B cell (primary cell): Measurements from ENCODE around the gene GOLGA8B. TPM values are rescaled to one million over a fixed set of nuclear protein-coding genes. Genes with fewer than 3 reads are reported as not detected.
A peak's percentile ranks its signal among the peaks of the same experiment; 100 is the strongest.

Experiments used
- ATAC-seq: fragments of 200-7000 bp; cut with Tn5 transposase; one replicate; pipeline ENCODE4 v1.10.0; 2021; ENCODE audit warnings: low read depth, mild to moderate bottlenecking, moderate number of reproducible peaks, moderate library complexity
- CTCF ChIA-PET: fragments of 350-600 bp; sonication (Branson Sonifier 250); formaldehyde crosslinking; loops from one replicate; lab custom pipeline; 2021; ENCODE audit warnings: antibody characterized with exemption, inconsistent platforms; lab: Charles Lee
- POLR2A ChIA-PET: fragments of 350-600 bp; sonication (Branson Sonifier 250); formaldehyde crosslinking; loops from one replicate; lab custom pipeline; 2021; ENCODE audit warnings: antibody characterized with exemption; lab: Charles Lee
- DNase-seq: peaks from one replicate; pipeline ENCODE4 v3.0.0; 2013
- H2AFZ ChIP-seq: 2 replicates; pipeline ENCODE4 v1.6.1; 2012; ENCODE audit warnings: mild to moderate bottlenecking, low read depth, low read length; ENCODE audit not compliant: insufficient read depth, poor library complexity, severe bottlenecking
- H3K27ac ChIP-seq, 2 donors: 1 replicate in 1 of 2; 2 replicates in 1 of 2; pipeline ENCODE4 v1.5.1; 2012 to 2013; ENCODE audit warnings: low read length in 2 of 2, mild to moderate bottlenecking in 2 of 2, moderate library complexity in 1 of 2
- H3K27me3 ChIP-seq, 4 experiments: fragments of 200-600 bp in 1 of 4; sonication (generic) in 1 of 4; replicated peaks in 1 of 4; 1 replicate in 2 of 4; 2 replicates in 2 of 4; pipeline versions ENCODE4 v1.6.1 to v1.7.0; 2013 to 2016; ENCODE audit warnings: low read length in 3 of 4, mild to moderate bottlenecking in 2 of 4, mixed read lengths in 1 of 4, moderate library complexity in 1 of 4; ENCODE audit not compliant: insufficient read depth in 4 of 4, control insufficient read depth in 3 of 4; ENCODE audit errors: control extremely low read depth in 1 of 4
- H3K36me3 ChIP-seq, 2 experiments: replicated peaks in 1 of 2; 1 replicate in 1 of 2; 2 replicates in 1 of 2; pipeline versions ENCODE4 v1.6.1 to v1.7.1; 2013; ENCODE audit warnings: low read length in 1 of 2; ENCODE audit not compliant: insufficient read depth in 2 of 2, control insufficient read depth in 1 of 2; ENCODE audit errors: control extremely low read depth in 1 of 2, extremely low read depth in 1 of 2
- H3K4me1 ChIP-seq, 2 donors: fragments of 200-600 bp in 1 of 2; sonication (generic) in 1 of 2; 1 replicate in 1 of 2; 2 replicates in 1 of 2; pipeline versions ENCODE4 v1.5.1 to v1.6.1; 2013 to 2017; ENCODE audit warnings: low read length in 2 of 2; ENCODE audit not compliant: control insufficient read depth in 2 of 2, insufficient read depth in 2 of 2
- H3K4me2 ChIP-seq: replicated peaks from 2 replicates; pipeline ENCODE3; 2012; ENCODE audit warnings: mild to moderate bottlenecking, low read depth, low read length; ENCODE audit not compliant: poor library complexity, severe bottlenecking
- H3K4me3 ChIP-seq, 5 experiments: fragments of 200-600 bp in 1 of 5; sonication (generic) in 1 of 5; 1 replicate in 3 of 5; 2 replicates in 2 of 5; pipeline versions ENCODE4 v1.5.1 to v1.7.0; 2011 to 2016; ENCODE audit warnings: low read length in 4 of 5, mild to moderate bottlenecking in 4 of 5, low read depth in 2 of 5, control low read depth in 1 of 5, moderate library complexity in 1 of 5; ENCODE audit not compliant: insufficient read depth in 1 of 5; ENCODE audit errors: control extremely low read depth in 1 of 5, extremely low read depth in 1 of 5
- H3K79me2 ChIP-seq: fragments of 200-600 bp; sonication (generic); one replicate; pipeline ENCODE4 v1.6.0; 2016; ENCODE audit warnings: low read length; ENCODE audit not compliant: control insufficient read depth, insufficient read depth
- H3K9ac ChIP-seq: fragments of 200-600 bp; sonication (generic); 2 replicates; pipeline ENCODE4 v1.6.1; 2017; ENCODE audit warnings: mild to moderate bottlenecking, low read length, moderate library complexity
- H3K9me3 ChIP-seq, 3 donors: one replicate each; pipeline versions ENCODE4 v1.6.1 to v1.7.1; 2013; ENCODE audit warnings: low read length in 2 of 3; ENCODE audit not compliant: control insufficient read depth in 2 of 3, insufficient read depth in 1 of 3; ENCODE audit errors: control extremely low read depth in 1 of 3
- H4K20me1 ChIP-seq: 2 replicates; pipeline ENCODE4 v1.6.0; 2012; ENCODE audit warnings: mild to moderate bottlenecking, low read length; ENCODE audit not compliant: insufficient read depth, control insufficient read depth, poor library complexity, severe bottlenecking
- H3K27ac Mint-ChIP-seq: one replicate; pipeline ENCODE4 v1.8.0; 2021; ENCODE audit warnings: mixed read lengths
- H3K27me3 Mint-ChIP-seq: one replicate; pipeline ENCODE4 v1.8.0; 2021; ENCODE audit warnings: mixed read lengths
- H3K4me1 Mint-ChIP-seq: one replicate; pipeline ENCODE4 v1.8.0; 2021; ENCODE audit warnings: mixed read lengths
- H3K4me3 Mint-ChIP-seq: one replicate; pipeline ENCODE4 v1.8.0; 2021; ENCODE audit warnings: mixed read lengths
- H3K9me3 Mint-ChIP-seq: one replicate; pipeline ENCODE4 v1.8.0; 2022; ENCODE audit warnings: mixed read lengths; ENCODE audit not compliant: insufficient read depth
- CTCF ChIP-seq: fragments of 200-600 bp; IDR thresholded peaks from one replicate; pipeline ENCODE4 v1.8.0; 2022; ENCODE audit warnings: antibody characterized with exemption, mild to moderate bottlenecking
- EZH2 ChIP-seq: IDR thresholded peaks from 2 replicates; pipeline ENCODE4 v1.6.1; 2012; ENCODE audit warnings: borderline replicate concordance, low read depth, mild to moderate bottlenecking, moderate library complexity, low read length; ENCODE audit not compliant: insufficient read depth, poor library complexity, severe bottlenecking
- WGBS: methylation state at CpG from one replicate; pipeline ENCODE4 v1.1.5; 2013; ENCODE audit warnings: missing lambda C conversion rate; ENCODE audit not compliant: insufficient coverage; 5-methylcytosine and 5-hydroxymethylcytosine counted together
- intact Hi-C: fragments of 100-400 bp; cut with micrococcal nuclease; formaldehyde crosslinking; loops from one replicate; pipeline ENCODE4 v1.10.0; 2022
- polyA plus RNA-seq: library from polyadenylated mRNA; depleted of rRNA; stranded (reverse); fragments of >200 nt; gene quantifications from 2 replicates; pipeline ENCODE4 v1.2.3, GENCODE V29; 2012
- total RNA-seq, 2 donors: library from RNA; stranded (reverse); fragments of 120-200 nt in 1 of 2; gene quantifications; 1 replicate in 1 of 2; 2 replicates in 1 of 2; pipeline versions ENCODE4 v1.2.3 to v1.2.4, GENCODE V29; 2013 to 2022

The GOLGA8B gene
- total and polyA plus RNA-seq, 2 donors (not counting 1 experiment from before 2014, with no cell fraction given), result 77.1 to 200 TPM

GRCh38 chr15:34613997-34614396 is 30.5 kb upstream of the GOLGA8B start:
- H3K9me3 ChIP-seq, result no peaks in the 10 kb centered on the region

GRCh38 chr15:34613301-34613700 is 29.9 kb upstream of the GOLGA8B start:
- H3K79me2 ChIP-seq, result no peaks in the 10 kb centered on the region
- H3K4me3 ChIP-seq, result no peak overlapping the region
- H3K9me3 ChIP-seq, result no peaks in the 10 kb centered on the region
- POLR2A ChIA-PET, result no interaction called here
- Mint-ChIP-seq H3K9me3 (no peaks in the 10 kb centered on the region), H3K4me3 (no peak overlapping the region), H3K4me1 (peaks cover 8% of the 10 kb centered on the region), H3K27me3 (peaks cover 31% of the 10 kb centered on the region), H3K27ac (no peak overlapping the region)
- no peak for DNase-seq
- H3K27ac ChIP-seq, result no peak overlapping the region
- peaks cover 4% of the 10 kb centered on the region in 2 donors for H3K4me1 ChIP-seq
- TF ChIP-seq EZH2, result no peak
- TF ChIP-seq CTCF, result no peak
- H3K4me2 ChIP-seq, result no peak overlapping the region
- no peaks in the 10 kb centered on the region for H3K36me3 ChIP-seq
- H4K20me1 ChIP-seq, result no peaks in the 10 kb centered on the region
- no peak for ATAC-seq
- CTCF ChIA-PET, result no interaction called here
- H3K27me3 ChIP-seq, result peaks cover 0 to 12% (median 4%) of the 10 kb centered on the region in 4 experiments
- H2AFZ ChIP-seq, result peak overlapping the region; percentile 13
- H3K9ac ChIP-seq, result no peak overlapping the region
- WGBS, result no CpG with 5 or more reads among the region's 2 CpGs
- intact Hi-C loops, result no loop called here

More at GRCh38 chr15:34613997-34614396, 30.5 kb upstream of the GOLGA8B start:
- POLR2A ChIA-PET, result no interaction called here
- Histone ChIP-seq H2AFZ (no peak overlapping the region), H3K27ac (no peak overlapping the region), H3K27me3 (peaks cover 0 to 11% (median 4%) of the 10 kb centered on the region in 4 experiments), H3K4me2 (no peak overlapping the region), H4K20me1 (no peaks in the 10 kb centered on the region), H3K79me2 (no peaks in the 10 kb centered on the region), H3K9ac (no peak overlapping the region), H3K4me3 (no peak overlapping the region), H3K36me3 (no peaks in the 10 kb centered on the region), H3K4me1 (peaks cover 4% of the 10 kb centered on the region in 2 donors)
- H3K9me3 Mint-ChIP-seq, result no peaks in the 10 kb centered on the region
- CTCF ChIA-PET, result no interaction called here
- H3K27ac Mint-ChIP-seq, result no peak overlapping the region
- intact Hi-C loops, result no loop called here
- ATAC-seq, result no peak
- no peak overlapping the region for H3K4me3 Mint-ChIP-seq
- peaks cover 8% of the 10 kb centered on the region for H3K4me1 Mint-ChIP-seq
- peaks cover 28% of the 10 kb centered on the region for H3K27me3 Mint-ChIP-seq
- WGBS, result no CpG with 5 or more reads among the region's 3 CpGs
- DNase-seq, result no peak
- TF ChIP-seq EZH2, result no peak
